ENCODE measurements around the gene MSMB. TPM values are rescaled to one million over a fixed set of nuclear protein-coding genes. Genes with fewer than 3 reads are reported as not detected.

The MSMB gene
- total RNA-seq, 3 donors from 2014 or later = 4.0 to 7.2 TPM; not detected in 1

DNA sequence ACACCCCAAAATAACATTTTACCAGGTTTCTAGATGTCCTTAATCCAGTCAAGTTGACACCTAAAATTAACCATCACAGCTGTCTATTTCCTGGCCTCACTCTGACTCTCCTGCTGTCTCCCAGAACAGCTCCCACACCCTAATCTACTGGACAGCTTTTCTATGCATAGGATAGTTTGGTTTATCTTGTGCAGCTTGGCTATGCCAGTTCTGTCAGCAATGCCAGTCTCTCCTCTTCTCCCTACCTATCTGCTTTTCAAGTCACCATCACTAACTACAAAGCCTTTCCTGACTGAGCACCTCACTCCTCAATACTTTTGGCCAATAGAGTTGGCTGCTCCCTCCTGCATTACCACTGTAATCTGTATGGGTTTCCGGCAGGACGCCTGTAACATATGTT lies 20.7 kb downstream of the MSMB start:
- H3K4me3 ChIP-seq = no peak overlapping the region
- TF ChIP-seq POLR2A (IDR thresholded peaks at IDR 0.05) (no peak), POLR2AphosphoS5 (IDR thresholded peaks at IDR 0.05) (no peak)
- TF ChIP-seq, protein P1, sequence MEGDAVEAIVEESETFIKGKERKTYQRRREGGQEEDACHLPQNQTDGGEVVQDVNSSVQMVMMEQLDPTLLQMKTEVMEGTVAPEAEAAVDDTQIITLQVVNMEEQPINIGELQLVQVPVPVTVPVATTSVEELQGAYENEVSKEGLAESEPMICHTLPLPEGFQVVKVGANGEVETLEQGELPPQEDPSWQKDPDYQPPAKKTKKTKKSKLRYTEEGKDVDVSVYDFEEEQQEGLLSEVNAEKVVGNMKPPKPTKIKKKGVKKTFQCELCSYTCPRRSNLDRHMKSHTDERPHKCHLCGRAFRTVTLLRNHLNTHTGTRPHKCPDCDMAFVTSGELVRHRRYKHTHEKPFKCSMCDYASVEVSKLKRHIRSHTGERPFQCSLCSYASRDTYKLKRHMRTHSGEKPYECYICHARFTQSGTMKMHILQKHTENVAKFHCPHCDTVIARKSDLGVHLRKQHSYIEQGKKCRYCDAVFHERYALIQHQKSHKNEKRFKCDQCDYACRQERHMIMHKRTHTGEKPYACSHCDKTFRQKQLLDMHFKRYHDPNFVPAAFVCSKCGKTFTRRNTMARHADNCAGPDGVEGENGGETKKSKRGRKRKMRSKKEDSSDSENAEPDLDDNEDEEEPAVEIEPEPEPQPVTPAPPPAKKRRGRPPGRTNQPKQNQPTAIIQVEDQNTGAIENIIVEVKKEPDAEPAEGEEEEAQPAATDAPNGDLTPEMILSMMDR (IDR thresholded peaks at IDR 0.05) = no peak
- no peaks in the 10 kb centered on the region for H3K9me3 ChIP-seq
- no peaks in the 10 kb centered on the region for H3K36me3 ChIP-seq
- DNase-seq (ENCODE audit: low spot score in 2 of 2) = no peak
- no peaks in the 10 kb centered on the region for H3K27me3 ChIP-seq
- intact Hi-C loops (cut with DNase I; ENCODE audit: low total_unique reads) = no loop called here
- peaks cover 0 to 11% of the 10 kb centered on the region in 2 donors for H3K4me1 ChIP-seq
- no peak overlapping the region for H3K27ac ChIP-seq

DNA sequence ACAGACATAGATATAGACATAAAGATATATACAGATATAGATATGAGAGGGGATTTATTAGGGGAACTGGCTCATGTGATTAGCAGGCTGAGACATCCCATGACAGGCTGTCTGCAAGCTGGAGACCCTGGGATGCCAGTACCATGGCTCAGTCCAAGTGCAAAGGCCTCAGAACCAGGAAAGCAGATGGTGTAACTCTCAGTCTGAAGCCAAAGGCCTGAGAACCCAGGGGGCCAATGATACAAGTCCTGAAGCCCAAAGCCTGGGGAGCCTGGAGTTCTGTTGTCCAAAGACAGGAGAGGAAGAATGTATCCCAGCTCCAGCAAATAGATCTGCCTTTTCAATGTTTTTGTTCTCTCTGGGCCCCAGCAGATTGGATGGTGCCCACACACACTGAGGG lies 21.1 kb downstream of the MSMB start:
- Histone ChIP-seq H3K4me3 (no peak overlapping the region), H3K27me3 (no peaks in the 10 kb centered on the region), H3K9me3 (no peaks in the 10 kb centered on the region), H3K27ac (no peak overlapping the region), H3K36me3 (no peaks in the 10 kb centered on the region), H3K4me1 (peaks cover 0 to 13% of the 10 kb centered on the region in 2 donors)
- no peak for DNase-seq (ENCODE audit: low spot score in 2 of 2)
- no peak for TF ChIP-seq POLR2A (IDR thresholded peaks at IDR 0.05)
- TF ChIP-seq, protein P1 (IDR thresholded peaks at IDR 0.05) = no peak
- no peak for TF ChIP-seq POLR2AphosphoS5 (IDR thresholded peaks at IDR 0.05)
- intact Hi-C loops (cut with DNase I; ENCODE audit: low total_unique reads) = no loop called here

DNA sequence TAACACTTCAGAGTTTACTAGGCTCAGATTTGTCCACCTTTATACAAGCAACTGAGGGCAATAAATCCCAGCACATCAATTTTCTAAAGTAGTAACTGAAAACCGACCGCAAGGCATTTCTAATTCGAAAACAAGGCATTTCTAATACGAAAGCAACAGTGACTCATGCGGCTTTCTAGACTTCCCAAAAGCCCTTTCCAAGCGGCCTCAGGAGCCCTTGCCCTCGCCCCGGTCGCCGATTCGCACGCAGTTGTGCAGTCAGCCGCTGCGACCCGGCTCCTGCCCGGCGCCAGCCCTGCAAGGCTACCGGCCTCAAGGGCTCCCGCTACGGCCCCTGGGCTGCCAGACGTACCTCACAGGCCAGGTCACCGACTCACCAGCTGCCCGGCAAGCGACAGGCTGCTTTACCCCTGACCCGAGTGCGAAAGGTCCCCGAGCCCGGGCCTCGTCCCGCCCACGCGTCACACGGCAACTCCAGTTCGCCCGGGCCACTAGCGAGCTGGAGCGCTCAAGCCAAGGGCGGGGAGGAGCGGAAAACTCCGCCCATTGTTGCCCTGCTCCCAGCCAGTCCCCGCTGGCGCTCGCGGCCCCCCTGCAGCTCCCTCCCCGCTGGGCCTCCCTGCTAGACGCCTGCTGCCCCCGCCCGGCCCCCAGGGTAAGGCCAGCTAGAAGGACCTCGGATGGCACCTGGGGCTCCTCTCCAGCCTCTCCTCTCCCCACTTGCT lies 22.9 kb downstream of the MSMB start:
- H3K9me3 ChIP-seq = no peaks in the 10 kb centered on the region
- peak; percentile 80 for DNase-seq (ENCODE audit: low spot score in 2 of 2)
- intact Hi-C loops (cut with DNase I; ENCODE audit: low total_unique reads) = no loop called here
- H3K4me1 ChIP-seq = peaks cover 7 to 16% of the 10 kb centered on the region in 2 donors
- H3K36me3 ChIP-seq = no peaks in the 10 kb centered on the region
- peak overlapping the region; percentile 57 to 75 (median 58) for H3K4me3 ChIP-seq
- peak overlapping the region; percentile 79 to 90 for H3K27ac ChIP-seq
- no peaks in the 10 kb centered on the region for H3K27me3 ChIP-seq
- TF ChIP-seq, protein P1 (IDR thresholded peaks at IDR 0.05) = no peak
- TF ChIP-seq POLR2AphosphoS5 (IDR thresholded peaks at IDR 0.05) (peak in 2 of 3 donors; percentile 31 to 33), POLR2A (IDR thresholded peaks at IDR 0.05) (no peak)

DNA sequence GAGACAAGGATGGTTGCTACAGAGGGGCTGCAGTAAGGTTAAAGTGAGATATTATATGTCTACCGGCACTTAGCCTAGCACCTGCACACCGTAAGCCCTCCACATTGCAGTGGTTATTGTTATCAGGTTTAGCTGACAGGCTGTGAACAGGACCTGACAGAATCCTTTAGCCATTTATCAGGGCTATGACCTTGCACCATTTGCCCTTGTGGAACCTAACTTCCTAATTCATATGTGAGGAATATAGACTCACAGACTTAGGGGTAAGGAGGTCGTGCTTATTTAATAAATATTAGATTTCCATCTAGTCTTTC lies 25.8 kb downstream of the MSMB start:
- Histone ChIP-seq H3K4me3 (no peak overlapping the region), H3K27me3 (no peaks in the 10 kb centered on the region), H3K4me1 (peaks cover 7 to 12% of the 10 kb centered on the region in 2 donors), H3K36me3 (no peaks in the 10 kb centered on the region), H3K27ac (no peak overlapping the region), H3K9me3 (no peaks in the 10 kb centered on the region)
- no peak for DNase-seq (ENCODE audit: low spot score in 2 of 2)
- intact Hi-C loops (cut with DNase I; ENCODE audit: low total_unique reads) = no loop called here
- no peak for TF ChIP-seq POLR2AphosphoS5 (IDR thresholded peaks at IDR 0.05)
- TF ChIP-seq, protein P1 (IDR thresholded peaks at IDR 0.05) = no peak

DNA sequence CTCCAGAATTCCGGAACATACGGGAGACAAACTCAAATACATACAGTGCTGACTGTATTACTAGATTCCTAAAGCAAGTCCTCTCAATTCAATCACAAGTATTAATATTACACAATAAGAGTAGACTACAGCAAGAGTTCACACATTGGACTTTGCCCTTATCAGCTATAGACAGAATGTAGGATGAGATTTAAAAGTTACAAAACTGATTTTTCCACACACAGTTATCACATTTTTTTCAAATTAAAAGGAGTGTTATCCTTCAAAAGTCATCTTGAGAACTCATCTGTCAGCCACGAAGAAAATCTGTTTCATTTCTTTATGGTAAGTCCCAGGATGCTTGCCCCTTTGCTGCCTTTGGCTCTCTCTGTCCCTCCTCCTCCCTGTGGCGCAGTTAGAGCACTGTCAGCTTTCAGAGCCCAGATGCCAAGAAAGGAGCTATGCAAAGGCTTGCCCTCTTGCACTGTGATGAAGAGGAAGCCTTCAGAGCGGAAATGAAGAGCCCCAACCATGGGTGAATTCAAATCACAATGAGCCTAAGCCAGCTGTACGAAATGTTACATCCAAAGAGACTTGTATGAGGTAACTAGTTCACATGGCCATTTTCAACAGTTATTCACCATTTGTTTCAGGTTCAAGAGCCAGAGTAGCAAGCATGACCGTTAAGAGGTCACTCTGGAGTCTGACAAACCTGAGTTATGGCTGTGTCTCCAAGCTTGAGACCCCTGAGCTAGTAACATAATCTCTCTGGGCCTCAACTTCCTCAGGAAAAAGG lies 26.3 kb downstream of the MSMB start:
- DNase-seq (ENCODE audit: low spot score in 2 of 2) = no peak
- intact Hi-C loops (cut with DNase I; ENCODE audit: low total_unique reads) = no loop called here
- H3K4me3 ChIP-seq = no peak overlapping the region

More for the DNA sequence above, 26.3 kb downstream of the MSMB start:
- H3K36me3 ChIP-seq = no peaks in the 10 kb centered on the region
- TF ChIP-seq POLR2A (IDR thresholded peaks at IDR 0.05) (no peak), POLR2AphosphoS5 (IDR thresholded peaks at IDR 0.05) (no peak)
- TF ChIP-seq, protein P1 (IDR thresholded peaks at IDR 0.05) = no peak
- H3K27ac ChIP-seq = no peak overlapping the region
- no peaks in the 10 kb centered on the region for H3K9me3 ChIP-seq
- H3K27me3 ChIP-seq = no peaks in the 10 kb centered on the region
- H3K4me1 ChIP-seq = peaks cover 7 to 12% of the 10 kb centered on the region in 2 donors

Measured in breast epithelium (tissue), 4 donors.